Heart right ventricle (tissue), 16 donors: ENCODE measurements around the gene MYLK4. TPM values are rescaled to one million over a fixed set of nuclear protein-coding genes. Genes with fewer than 3 reads are reported as not detected.
A peak's percentile ranks its signal among the peaks of the same experiment; 100 is the strongest.

Experiments used
- ATAC-seq, 8 donors: fragments of 200-7000 bp; cut with Tn5 transposase; one replicate each; pipeline ENCODE4 v1.9.1; 2020; ENCODE audit warnings: mild to moderate bottlenecking in 8 of 8, moderate library complexity in 8 of 8, moderate number of reproducible peaks in 1 of 8
- DNase-seq, 2 donors: peaks; one replicate each; pipeline ENCODE4 v3.0.0-alpha.2; 2020
- H3K27ac ChIP-seq, 10 donors: fragments of 200-600 bp; sonication (generic) in 2 of 10; one replicate each; pipeline versions ENCODE4 v1.5.0 to v1.8.0; 2020 to 2022; ENCODE audit warnings: mild to moderate bottlenecking in 3 of 10
- H3K27me3 ChIP-seq, 7 donors: fragments of 200-600 bp; one replicate each; pipeline ENCODE4 v1.8.0; 2021 to 2022; ENCODE audit warnings: mild to moderate bottlenecking in 2 of 7
- H3K36me3 ChIP-seq, 9 donors: fragments of 200-600 bp; sonication (generic) in 1 of 9; one replicate each; pipeline versions ENCODE4 v1.5.0 to v1.8.0; 2020 to 2022; ENCODE audit warnings: mild to moderate bottlenecking in 2 of 9
- H3K4me1 ChIP-seq, 9 donors: fragments of 200-600 bp; sonication (generic) in 1 of 9; one replicate each; pipeline versions ENCODE4 v1.5.0 to v1.8.0; 2020 to 2022; ENCODE audit warnings: mild to moderate bottlenecking in 4 of 9
- H3K4me3 ChIP-seq, 10 donors: fragments of 200-600 bp; sonication (generic) in 2 of 10; one replicate each; pipeline versions ENCODE4 v1.5.0 to v1.8.0; 2020 to 2022; ENCODE audit warnings: mild to moderate bottlenecking in 7 of 10, moderate library complexity in 2 of 10
- H3K9me3 ChIP-seq, 11 donors: fragments of 200-600 bp in 10 of 11; sonication (generic) in 2 of 11; one replicate each; pipeline versions ENCODE4 v1.5.0 to v1.8.0; 2013 to 2022; ENCODE audit warnings: mild to moderate bottlenecking in 2 of 11, control low read depth in 1 of 11, moderate library complexity in 1 of 11
- WGBS, 2 donors: extraction: QIAGEN DNeasy Blood & Tissue Kit; methylation state at CpG; one replicate each; pipeline ENCODE4 v1.1.7; 2013; ENCODE audit warnings: inconsistent platforms in 1 of 2; 5-methylcytosine and 5-hydroxymethylcytosine counted together
- intact Hi-C, 10 donors: fragments of 100-400 bp; cut with DNase I; formaldehyde crosslinking; loops; one replicate each; pipeline versions ENCODE4 v1.11.1 to v1.14.2; 2022
- long read RNA-seq, 3 donors: library from polyadenylated mRNA; unstranded; transcript quantifications; one replicate each; pipeline ENCODE4 v2.0.0, GENCODE V29; 2020 to 2021
- polyA plus RNA-seq, 2 donors: library from polyadenylated mRNA; stranded (reverse); fragments of 200-250 nt; gene quantifications; one replicate each; pipeline ENCODE4 v1.2.3, GENCODE V29; 2013
- total RNA-seq, 10 donors: library from RNA; stranded (reverse); fragmentation: NEBNext Ultra II Directional in 3 of 10; extraction: Animal tissue kit (Norgen Biotek cat#: 25700) in 3 of 10; gene quantifications; one replicate each; pipeline versions ENCODE4 v1.2.1 to v1.2.4, GENCODE V29; 2021 to 2023
- TF ChIP-seq, protein P1 (sequence below), 9 donors: fragments of 200-600 bp; sonication (generic) in 2 of 9; IDR thresholded peaks; one replicate each; pipeline versions ENCODE4 v1.5.0 to v1.8.0; 2021 to 2022; ENCODE audit warnings: antibody characterized with exemption in 9 of 9, mild to moderate bottlenecking in 5 of 9, moderate library complexity in 1 of 9
- donor health status: Arrhythmogenic right ventricular cardiomyopathy.
- donor health status: ischemic (EF 13 %, LVEDD 7.1; RV severe dilation, severe dysfunction).
- donor health status: healthy with polysubstance abuse.
- donor health status: DM: no; HTN: yes; CAD: no.
- donor health status: DM: no; HTN: no; CAD: no.
- donor health status: ischemic (EF 25% LVEDD 6.9; RV normal size, moderate dysfunction).
- donor health status: ischemic (EF 25% LVEDD 5.7; RV mildly dilated, moderate dysfunction).
- donor health status: healthy.
- donor health status: DM: yes; HTN: yes; CAD: no.
- donor health status: Ischemic cardiomyopathy.
- donor health status: ischemic (EF 35%, LVEDD 5.7; RV mildly dilated, moderate dysfunction).
- donor health status: nonischemic (EF 11% LVEDD 7.7; RV severe dilation, severe dysfunction).
- donor health status: DM: yes; HTN: yes; CAD: no.
- donor health status: PGD.
- donor health status: ischemic (EF 29% LVEDD 5.4; RV normal size, mild dysfunction).
- donor health status: nonischemic (EF 23%, LVEDD 6.1; RV moderate dilation, normal function).

The MYLK4 gene
- total RNA-seq = 1 to 10 TPM in 4 of 10 donors, under 1 TPM in 6; 0.42 to 2.5 (median 0.98) TPM
- under 1 TPM; 0.13 to 0.88 TPM for polyA plus RNA-seq
- long read RNA-seq, donor 1, partial matches to known transcripts = 1 of 3 reads
- long read RNA-seq, donor 1, other reads (novel, unspliced or antisense) = 2 of 3 reads
- long read RNA-seq, donor 2, partial matches to known transcripts = 0 of 2 reads
- long read RNA-seq, donor 2, other reads (novel, unspliced or antisense) = 2 of 2 reads
- long read RNA-seq, donor 3, partial matches to known transcripts = 0 of 6 reads
- long read RNA-seq, donor 3, other reads (novel, unspliced or antisense) = 6 of 6 reads

DNA sequence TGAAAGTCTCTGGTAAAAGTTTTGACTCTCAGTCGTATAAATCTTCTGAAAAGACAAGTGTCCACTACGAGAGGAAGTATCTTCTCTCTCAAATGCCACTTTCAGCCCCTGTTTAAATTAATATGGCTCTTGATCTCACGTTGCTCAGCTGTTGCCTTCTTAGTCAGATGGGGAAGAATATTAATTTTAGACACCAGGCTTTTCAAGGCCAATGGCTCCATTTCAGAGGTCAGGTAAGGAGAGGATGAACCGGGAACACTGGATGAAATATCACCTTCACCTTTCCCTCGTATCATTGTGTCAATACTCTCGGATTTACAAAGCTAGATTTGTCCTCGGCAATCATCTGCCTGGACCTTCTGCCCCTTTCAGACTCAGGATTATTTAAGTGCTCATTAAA lies at the start of gene MYLK4:
Gene MYLK4, minus strand, starts transcription at position 91 of the 400 bp plus-strand sequence. CDS start 1,628 bp downstream, outside the sequence.
- 88 to 90% methylated on average over 7 of the region's 7 CpGs for WGBS, 2 donors
- TF ChIP-seq, protein P1, sequence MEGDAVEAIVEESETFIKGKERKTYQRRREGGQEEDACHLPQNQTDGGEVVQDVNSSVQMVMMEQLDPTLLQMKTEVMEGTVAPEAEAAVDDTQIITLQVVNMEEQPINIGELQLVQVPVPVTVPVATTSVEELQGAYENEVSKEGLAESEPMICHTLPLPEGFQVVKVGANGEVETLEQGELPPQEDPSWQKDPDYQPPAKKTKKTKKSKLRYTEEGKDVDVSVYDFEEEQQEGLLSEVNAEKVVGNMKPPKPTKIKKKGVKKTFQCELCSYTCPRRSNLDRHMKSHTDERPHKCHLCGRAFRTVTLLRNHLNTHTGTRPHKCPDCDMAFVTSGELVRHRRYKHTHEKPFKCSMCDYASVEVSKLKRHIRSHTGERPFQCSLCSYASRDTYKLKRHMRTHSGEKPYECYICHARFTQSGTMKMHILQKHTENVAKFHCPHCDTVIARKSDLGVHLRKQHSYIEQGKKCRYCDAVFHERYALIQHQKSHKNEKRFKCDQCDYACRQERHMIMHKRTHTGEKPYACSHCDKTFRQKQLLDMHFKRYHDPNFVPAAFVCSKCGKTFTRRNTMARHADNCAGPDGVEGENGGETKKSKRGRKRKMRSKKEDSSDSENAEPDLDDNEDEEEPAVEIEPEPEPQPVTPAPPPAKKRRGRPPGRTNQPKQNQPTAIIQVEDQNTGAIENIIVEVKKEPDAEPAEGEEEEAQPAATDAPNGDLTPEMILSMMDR (IDR thresholded peaks at IDR 0.05) = no peak
- ATAC-seq = no peak
- H3K9me3 ChIP-seq = no peaks in the 10 kb centered on the region
- H3K27me3 ChIP-seq = no peaks in the 10 kb centered on the region
- peak within 1 kb of the TSS in 6 of 10 donors; percentile 16 to 42 (median 28) for H3K4me3 ChIP-seq
- intact Hi-C loops = loop anchor here in 3 of 10 donors (5.0 kb wide), 2 partner anchors 119 to 1154 kb away; no protein-coding TSS in a partner anchor
- peaks cover 0 to 24% (median 14%) of the 10 kb centered on the region in 9 donors for H3K4me1 ChIP-seq
- H3K27ac ChIP-seq = peak within 1 kb of the TSS in 1 of 10 donors; percentile 1
- no peaks in the 10 kb centered on the region for H3K36me3 ChIP-seq
- DNase-seq = no peak

DNA sequence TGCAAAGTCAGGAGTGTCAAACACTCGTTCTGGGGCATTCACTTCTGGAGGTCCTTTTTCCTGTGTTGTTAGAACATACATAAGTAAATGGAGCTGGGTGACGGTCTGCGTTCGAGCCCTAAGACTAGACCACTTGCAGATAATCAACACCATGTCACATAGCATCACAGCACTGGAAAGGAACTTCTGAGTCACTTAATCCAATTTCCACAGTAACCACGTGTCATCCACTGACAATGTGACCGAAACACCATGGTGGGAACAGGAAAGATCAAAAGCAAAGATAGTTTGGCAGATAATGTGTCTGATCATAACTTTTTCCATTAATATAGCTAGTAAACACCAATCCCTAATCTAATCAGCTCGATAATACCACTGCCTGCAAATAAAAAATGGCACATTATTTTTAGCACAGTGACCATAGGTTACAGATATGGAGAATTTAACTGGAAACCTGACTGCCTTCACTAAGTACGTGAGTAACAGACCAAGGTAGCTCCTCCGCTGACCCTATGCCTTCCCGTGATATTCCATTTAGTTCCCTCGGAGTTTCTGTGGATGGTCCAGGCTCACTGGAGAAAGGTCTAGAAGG lies 49.3 kb upstream of the MYLK4 start:
- Histone ChIP-seq H3K36me3 (no peaks in the 10 kb centered on the region), H3K4me1 (peaks cover 3 to 43% (median 17%) of the 10 kb centered on the region in 9 donors), H3K27me3 (no peaks in the 10 kb centered on the region), H3K9me3 (no peaks in the 10 kb centered on the region), H3K4me3 (no peak overlapping the region), H3K27ac (peak overlapping the region in 3 of 10 donors; percentile 2 to 21 (median 15))
- WGBS, 2 donors = 53 to 56% methylated on average over 11 of the region's 11 CpGs
- TF ChIP-seq, protein P1 (IDR thresholded peaks at IDR 0.05) = no peak
- DNase-seq (no peak), ATAC-seq (peak in 5 of 8 donors; percentile 36 to 73 (median 58))
- intact Hi-C loops = loop anchor here in 1 of 10 donors (10.0 kb wide), 1 partner anchor 125 kb away; no protein-coding TSS in a partner anchor

GRCh38 chr6:2798586-2799134 lies 47.9 kb upstream of the MYLK4 start:
- no peak overlapping the region for H3K27ac ChIP-seq
- peaks cover 5 to 46% (median 15%) of the 10 kb centered on the region in 9 donors for H3K4me1 ChIP-seq
- intact Hi-C loops = loop anchor here in 1 of 10 donors (10.0 kb wide), 1 partner anchor 126 kb away; no protein-coding TSS in a partner anchor
- ATAC-seq (no peak), DNase-seq (no peak)
- 79 to 92% methylated on average over 11 of the region's 11 CpGs for WGBS, 2 donors
- H3K27me3 ChIP-seq = no peaks in the 10 kb centered on the region
- H3K36me3 ChIP-seq = no peaks in the 10 kb centered on the region
- H3K4me3 ChIP-seq = no peak overlapping the region
- TF ChIP-seq, protein P1 (IDR thresholded peaks at IDR 0.05) = no peak
- H3K9me3 ChIP-seq = no peaks in the 10 kb centered on the region

DNA sequence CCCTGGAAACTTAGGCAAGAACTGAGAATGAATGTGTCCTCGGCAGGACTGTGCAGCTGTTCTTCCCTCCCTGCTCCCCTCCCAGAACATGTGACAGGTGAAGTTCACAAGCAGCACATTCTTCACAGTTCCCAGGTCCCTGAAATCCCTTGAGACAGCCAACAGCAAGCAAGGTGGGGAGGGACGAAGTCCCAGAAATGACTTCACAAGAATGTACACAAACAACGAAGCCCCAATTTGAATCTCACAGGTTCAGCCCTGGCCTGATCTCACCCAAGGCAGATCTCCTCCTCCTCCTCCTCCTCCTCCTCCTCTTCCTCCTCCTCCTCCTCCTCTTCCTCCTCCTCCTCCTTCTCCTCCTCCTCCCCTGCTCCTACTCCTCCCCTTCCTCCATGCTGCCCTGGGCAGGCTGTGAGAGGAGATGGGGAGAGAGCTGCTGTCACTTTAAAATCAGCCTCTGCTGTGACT lies 46.9 kb upstream of the MYLK4 start:
- no peak for ATAC-seq
- Histone ChIP-seq H3K27me3 (no peaks in the 10 kb centered on the region), H3K4me1 (peaks cover 8 to 57% (median 25%) of the 10 kb centered on the region in 9 donors), H3K36me3 (no peaks in the 10 kb centered on the region), H3K9me3 (no peaks in the 10 kb centered on the region), H3K4me3 (no peak overlapping the region), H3K27ac (peak overlapping the region in 1 of 10 donors; percentile 72)
- no peak for DNase-seq
- intact Hi-C loops = loop anchor here in 1 of 10 donors (10.0 kb wide), 1 partner anchor 127 kb away; no protein-coding TSS in a partner anchor
- 38 to 63% methylated on average over 3 of the region's 3 CpGs for WGBS, 2 donors
- TF ChIP-seq, protein P1 (IDR thresholded peaks at IDR 0.05) = no peak
